Caco-2 (cell line): ENCODE data around the gene PCNX3. TPM values are rescaled to one million over a fixed set of nuclear protein-coding genes. Genes with fewer than 3 reads are reported as not detected.

Experiments used
- BruUV-seq: library from RNA; stranded (reverse); fragments of 400-500 nt; replicated peaks from 2 replicates; lab custom pipeline; 2021; lab: Mats Ljungman, UMichigan
- CTCF ChIA-PET: fragments of 300-600 bp; sonication (Branson Sonifier 250); formaldehyde crosslinking; loops from one replicate; lab custom pipeline; 2022; ENCODE audit warnings: antibody characterized with exemption; lab: Charles Lee
- POLR2A ChIA-PET: fragments of 300-600 bp; sonication (Branson Sonifier 250); formaldehyde crosslinking; loops from one replicate; lab custom pipeline; 2022; ENCODE audit warnings: antibody characterized with exemption; lab: Charles Lee
- DNase-seq, 2 experiments: peaks; one replicate each; pipeline versions ENCODE4 v3.0.0 to v3.0.0-alpha.2; 2020 to 2022
- H3K27me3 ChIP-seq: replicated peaks from 2 replicates; pipeline ENCODE4 v1.6.0; 2011; ENCODE audit warnings: low read length; ENCODE audit not compliant: control insufficient read depth, insufficient read depth
- H3K36me3 ChIP-seq: 2 replicates; pipeline ENCODE4 v1.5.1; 2011; ENCODE audit warnings: low read length; ENCODE audit not compliant: control insufficient read depth, insufficient read depth
- H3K4me1 ChIP-seq: fragments of 250-450 bp; sonication (Bioruptor Pico); 2 replicates; pipeline ENCODE4 v1.5.1; 2020; ENCODE audit warnings: mild to moderate bottlenecking
- H3K4me3 ChIP-seq: 2 replicates; pipeline ENCODE4 v1.5.1; 2011; ENCODE audit warnings: low read depth, mild to moderate bottlenecking, control low read depth, low read length
- H3K9me3 ChIP-seq: fragments of 250-450 bp; sonication (Bioruptor Pico); 2 replicates; pipeline ENCODE4 v1.5.1; 2020; ENCODE audit warnings: mild to moderate bottlenecking, moderate library complexity
- H3K27ac Mint-ChIP-seq: one replicate; pipeline ENCODE4 v1.8.0; 2022; ENCODE audit warnings: mixed read lengths; ENCODE audit not compliant: unreplicated experiment
- H3K27me3 Mint-ChIP-seq: one replicate; pipeline ENCODE4 v1.8.0; 2022; ENCODE audit warnings: mixed read lengths; ENCODE audit not compliant: insufficient read depth, unreplicated experiment
- H3K36me3 Mint-ChIP-seq: one replicate; pipeline ENCODE4 v1.8.0; 2022; ENCODE audit warnings: mild to moderate bottlenecking, mixed read lengths; ENCODE audit not compliant: insufficient read depth, unreplicated experiment
- H3K4me1 Mint-ChIP-seq: one replicate; pipeline ENCODE4 v1.8.0; 2022; ENCODE audit warnings: low read depth, mixed read lengths; ENCODE audit not compliant: unreplicated experiment
- H3K4me3 Mint-ChIP-seq: one replicate; pipeline ENCODE4 v1.8.0; 2022; ENCODE audit warnings: mild to moderate bottlenecking, moderate library complexity, mixed read lengths; ENCODE audit not compliant: unreplicated experiment
- H3K9me3 Mint-ChIP-seq: one replicate; pipeline ENCODE4 v1.8.0; 2022; ENCODE audit warnings: mixed read lengths; ENCODE audit not compliant: unreplicated experiment
- CTCF ChIP-seq, 2 experiments: fragments of 200-600 bp in 1 of 2; IDR thresholded peaks; 1 replicate in 1 of 2; 2 replicates in 1 of 2; pipeline versions ENCODE4 v1.5.1 to v1.8.0; 2011 to 2022; ENCODE audit warnings: antibody characterized with exemption in 1 of 2, control low read depth in 1 of 2, inconsistent platforms in 1 of 2, low read depth in 1 of 2, low read length in 1 of 2, mild to moderate bottlenecking in 1 of 2, moderate library complexity in 1 of 2; ENCODE audit not compliant: insufficient read depth in 1 of 2, severe bottlenecking in 1 of 2, unreplicated experiment in 1 of 2
- intact Hi-C: fragments of 100-400 bp; cut with micrococcal nuclease; formaldehyde crosslinking; loops from one replicate; pipeline ENCODE4 v1.10.0; 2022; ENCODE audit not compliant: unreplicated experiment
- total RNA-seq: library from RNA; stranded (reverse); gene quantifications from 2 replicates; pipeline ENCODE4 v1.2.3, GENCODE V29; 2022

PCNX3 gene
- total RNA-seq, 1 experiment from 2014 or later: 52.7 TPM

- Histone ChIP-seq H3K9me3 (no peaks in the 10 kb centered on the region), H3K4me1 (peaks cover 31% of the 10 kb centered on the region), H3K4me3 (peak within 1 kb of the TSS; percentile 99), H3K36me3 (peaks cover 1% of the 10 kb centered on the region), H3K27me3 (no peaks in the 10 kb centered on the region)
- no peaks in the 10 kb centered on the region for H3K9me3 Mint-ChIP-seq
- peak within 1 kb of the TSS; percentile 97 for H3K27ac Mint-ChIP-seq
- CTCF ChIA-PET: interaction anchor here (0.5 to 3.5 kb wide), 12 partner anchors 10 to 432 kb away, joined by 3 to 23 read pairs (median 4); partner anchors contain the start of genes EIF1AD, PCNX3 and SCYL1
- H3K27me3 Mint-ChIP-seq: no peaks in the 10 kb centered on the region
- BruUV-seq: TSS peak; percentile 76
- intact Hi-C loops: loop anchor here (1.0 to 2.0 kb wide), 4 partner anchors 12 to 47 kb away; partner anchors contain the start of gene LTBP3
- DNase-seq: peak; percentile 98 to 99
- POLR2A ChIA-PET: interaction anchor here (0.6 to 1.1 kb wide), 10 partner anchors 9 to 309 kb away, joined by 3 to 7 read pairs (median 3); partner anchors contain the start of genes DPF2, NEAT1, PCNX3 and POLA2
- peak; percentile 40 to 58 for TF ChIP-seq CTCF (IDR thresholded peaks at IDR 0.05; ENCODE audit: insufficient read depth in 1 of 2, low read depth in 1 of 2, low read length in 1 of 2, severe bottlenecking in 1 of 2, unreplicated experiment in 1 of 2)
- H3K36me3 Mint-ChIP-seq: peaks cover 57% of the 10 kb centered on the region
- H3K4me1 Mint-ChIP-seq: peaks cover 25% of the 10 kb centered on the region
- peak within 1 kb of the TSS; percentile 98 for H3K4me3 Mint-ChIP-seq
These were observed 45.3 kb upstream of the PCNX3 start, which contains the start of gene ZNRD2 for GRCh38 chr11:65569973-65570918. Gene ZNRD2 (plus strand): TSS chr11:65570477. CDS start chr11:65570492, 15 bp downstream.

GRCh38 chr11:65571420-65571819 is 44.2 kb upstream of the PCNX3 start:
- H3K4me1 Mint-ChIP-seq: peaks cover 25% of the 10 kb centered on the region
- Histone ChIP-seq H3K9me3 (no peaks in the 10 kb centered on the region), H3K4me3 (peak overlapping the region; percentile 99; the same call in 1 of the 2 replicates), H3K36me3 (peaks cover 1% of the 10 kb centered on the region), H3K27me3 (no peaks in the 10 kb centered on the region), H3K4me1 (peaks cover 36% of the 10 kb centered on the region)
- intact Hi-C loops: loop anchor here (2.0 kb wide), 2 partner anchors 31 to 49 kb away; no protein-coding TSS in a partner anchor
- TF ChIP-seq CTCF (IDR thresholded peaks at IDR 0.05; ENCODE audit: insufficient read depth in 1 of 2, low read depth in 1 of 2, low read length in 1 of 2, severe bottlenecking in 1 of 2, unreplicated experiment in 1 of 2): no peak
- no peaks in the 10 kb centered on the region for H3K9me3 Mint-ChIP-seq
- peaks cover 65% of the 10 kb centered on the region for H3K36me3 Mint-ChIP-seq
- CTCF ChIA-PET: interaction anchor here (2.2 to 3.5 kb wide), 3 partner anchors 14 to 30 kb away, joined by 9 to 23 read pairs (median 9); no protein-coding TSS in a partner anchor
- DNase-seq: peak in 1 of 2 experiments; percentile 33
- H3K4me3 Mint-ChIP-seq: peak overlapping the region; percentile 98
- BruUV-seq: no TSS peak
- H3K27ac Mint-ChIP-seq: peak overlapping the region; percentile 92
- POLR2A ChIA-PET: interaction anchor here (0.6 to 1.6 kb wide), 2 partner anchors 13 to 431 kb away, joined by 4 to 11 read pairs; partner anchors contain the start of genes BANF1, EIF1AD and LTBP3
- no peaks in the 10 kb centered on the region for H3K27me3 Mint-ChIP-seq

- no TSS peak for BruUV-seq
- ChIA-PET CTCF (interaction anchor here (0.8 to 3.5 kb wide), 10 partner anchors 10 to 101 kb away, joined by 3 to 23 read pairs (median 8); no protein-coding TSS in a partner anchor), POLR2A (interaction anchor here (1.0 to 1.6 kb wide), 3 partner anchors 13 to 75 kb away, joined by 3 to 4 read pairs (median 4); partner anchors contain the start of gene LTBP3)
- no peaks in the 10 kb centered on the region for H3K27me3 Mint-ChIP-seq
- Histone ChIP-seq H3K9me3 (no peaks in the 10 kb centered on the region), H3K4me3 (peak overlapping the region; percentile 66), H3K4me1 (peaks cover 41% of the 10 kb centered on the region), H3K27me3 (no peaks in the 10 kb centered on the region), H3K36me3 (peaks cover under 1% of the 10 kb centered on the region)
- intact Hi-C loops: loop anchor here (1.0 to 2.0 kb wide), 3 partner anchors 31 to 49 kb away; partner anchors contain the start of gene PCNX3
- DNase-seq: peak; percentile 69 to 73
- no peaks in the 10 kb centered on the region for H3K9me3 Mint-ChIP-seq
- H3K4me1 Mint-ChIP-seq: peaks cover 25% of the 10 kb centered on the region
- peak overlapping the region; percentile 92 for H3K27ac Mint-ChIP-seq
- TF ChIP-seq CTCF (IDR thresholded peaks at IDR 0.05; ENCODE audit: insufficient read depth in 1 of 2, low read depth in 1 of 2, low read length in 1 of 2, severe bottlenecking in 1 of 2, unreplicated experiment in 1 of 2): peak; percentile 32 to 54
- H3K4me3 Mint-ChIP-seq: peak overlapping the region; percentile 98
- peaks cover 70% of the 10 kb centered on the region for H3K36me3 Mint-ChIP-seq
These were observed 43.6 kb upstream of the PCNX3 start for GRCh38 chr11:65571940-65572339.
